T1000 (cell line): ENCODE measurements around the gene HS1BP3.

Experiments used
- DNase-seq: peaks from one replicate; lab custom pipeline; 2025; ENCODE audit warnings: mixed read lengths; lab: John Stamatoyannopoulos, UW

Gene HS1BP3

GRCh38 chr2:20674974-20675679 lies 24.2 kb upstream of the HS1BP3 start:
- peak; percentile 45 for DNase-seq

DNA sequence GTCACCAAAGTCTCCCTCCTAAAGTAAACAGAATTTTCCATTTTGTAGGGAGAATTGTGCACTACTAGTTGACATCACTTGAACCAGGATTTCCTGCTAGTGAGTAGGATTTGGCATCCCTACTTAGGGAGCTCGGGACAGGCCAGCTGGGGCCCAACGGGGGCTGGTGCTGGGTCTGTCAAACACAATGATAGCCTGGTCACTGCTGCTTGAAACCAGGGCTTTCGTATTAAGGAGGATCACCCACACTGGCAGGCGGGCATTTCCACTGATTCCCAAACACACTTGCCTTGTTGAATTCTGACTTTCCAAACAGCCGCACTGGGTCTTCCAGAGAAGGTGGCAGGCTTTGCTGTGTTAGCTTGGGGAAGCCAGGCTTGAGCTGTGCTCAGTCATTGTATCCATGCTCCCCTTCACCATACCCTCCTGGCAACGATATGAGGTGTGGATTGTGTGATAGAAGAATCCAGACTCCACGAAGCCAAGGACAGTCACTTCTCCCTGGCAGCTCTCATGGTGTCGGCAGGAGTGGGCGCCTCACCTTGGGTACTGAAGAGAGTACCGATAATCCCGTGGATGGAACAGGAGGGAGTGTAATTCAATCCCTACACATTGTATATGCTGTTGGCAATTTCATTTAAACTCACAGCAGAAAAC lies 23.5 kb upstream of the HS1BP3 start:
- DNase-seq, result no peak

DNA sequence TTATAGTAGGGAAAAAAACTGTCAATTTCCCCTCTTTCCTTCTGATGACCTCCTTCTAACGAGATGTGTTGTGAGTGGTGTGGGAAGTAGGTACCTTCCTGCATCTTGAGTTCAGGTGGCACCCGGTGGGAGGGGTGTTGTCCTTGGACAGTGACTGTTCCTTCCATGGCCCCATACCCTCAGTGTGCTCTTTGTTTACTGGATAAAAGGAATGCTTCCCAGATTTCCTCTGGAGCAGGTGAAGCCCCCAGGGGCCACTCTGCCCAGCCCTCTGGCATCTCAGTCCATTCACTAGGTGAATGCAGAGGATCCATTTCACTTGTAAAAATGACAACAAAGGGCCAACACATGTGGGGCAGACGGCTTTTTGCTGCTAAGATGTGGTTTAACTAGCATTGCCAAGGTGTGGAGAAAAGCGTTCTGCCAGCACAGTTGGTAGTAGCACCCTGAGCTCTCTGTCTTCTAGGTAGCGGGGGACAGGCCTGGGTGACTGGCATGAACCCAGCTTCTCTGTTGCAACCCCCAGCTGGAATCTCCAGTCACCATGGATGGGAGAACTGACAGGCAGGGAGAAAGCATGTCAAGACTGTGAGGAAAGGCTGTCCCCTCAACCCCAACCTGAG lies 22.9 kb upstream of the HS1BP3 start:
- DNase-seq, result no peak

DNA sequence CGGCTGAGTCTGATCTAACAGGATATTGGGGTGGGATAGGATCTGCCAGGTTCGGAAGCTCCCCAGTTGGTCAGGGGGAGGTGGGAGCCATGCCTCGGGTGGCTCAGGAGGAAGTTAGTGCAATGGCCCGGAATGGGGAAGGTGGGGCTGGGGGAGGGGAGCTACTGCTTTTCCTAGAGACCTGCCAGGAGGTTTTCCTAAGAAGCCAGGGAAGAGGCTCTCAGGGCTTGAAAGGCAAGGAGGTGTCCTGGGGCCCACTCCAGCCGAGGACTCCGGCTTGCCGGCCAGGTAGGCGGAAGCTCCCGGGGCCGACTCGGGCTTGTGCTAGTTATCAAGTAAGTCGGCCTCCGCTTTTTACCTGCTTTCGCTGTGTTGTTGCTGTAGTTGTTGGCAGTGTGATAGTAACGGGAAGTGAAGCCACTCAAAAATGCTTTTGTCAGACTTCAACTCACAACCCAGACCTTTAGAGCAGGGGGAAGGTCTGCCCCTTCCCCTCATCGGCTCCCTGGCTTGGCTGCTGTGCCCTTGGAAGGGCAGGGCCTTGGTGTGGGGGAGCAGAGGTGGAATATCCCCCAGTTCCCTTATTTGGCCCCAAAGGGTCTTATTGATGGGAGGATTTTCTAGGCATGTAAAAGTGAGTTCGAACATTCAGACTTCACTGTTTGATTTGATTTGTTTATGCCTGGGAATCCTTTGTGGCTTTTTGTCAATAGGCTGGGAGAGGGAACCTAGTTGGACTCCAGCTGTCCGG lies 21.5 kb upstream of the HS1BP3 start:
- DNase-seq, result no peak

- DNase-seq, result no peak
These were observed 20.8 kb upstream of the HS1BP3 start for GRCh38 chr2:20671736-20672080.

DNA sequence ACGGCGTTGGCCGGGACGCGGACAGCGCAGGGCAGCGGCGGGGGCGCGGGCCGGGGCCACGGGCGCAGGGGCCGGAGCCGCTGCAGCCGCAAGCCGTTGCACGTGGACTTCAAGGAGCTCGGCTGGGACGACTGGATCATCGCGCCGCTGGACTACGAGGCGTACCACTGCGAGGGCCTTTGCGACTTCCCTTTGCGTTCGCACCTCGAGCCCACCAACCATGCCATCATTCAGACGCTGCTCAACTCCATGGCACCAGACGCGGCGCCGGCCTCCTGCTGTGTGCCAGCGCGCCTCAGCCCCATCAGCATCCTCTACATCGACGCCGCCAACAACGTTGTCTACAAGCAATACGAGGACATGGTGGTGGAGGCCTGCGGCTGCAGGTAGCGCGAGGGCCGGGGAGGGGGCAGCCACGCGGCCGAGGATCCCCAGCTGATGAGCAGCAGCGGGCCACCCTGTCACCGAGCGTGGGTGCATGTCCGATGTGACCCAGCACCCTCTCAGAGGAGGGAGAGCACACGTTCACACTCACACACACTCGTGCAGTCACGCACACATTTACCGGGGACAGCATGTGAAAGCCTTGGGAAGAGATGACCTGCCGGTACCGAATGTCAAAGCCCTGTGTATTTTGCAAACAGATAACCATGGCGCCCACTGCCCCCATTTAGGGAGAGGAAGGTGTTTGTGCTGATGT lies 20.3 kb upstream of the HS1BP3 start:
- no peak for DNase-seq

DNA sequence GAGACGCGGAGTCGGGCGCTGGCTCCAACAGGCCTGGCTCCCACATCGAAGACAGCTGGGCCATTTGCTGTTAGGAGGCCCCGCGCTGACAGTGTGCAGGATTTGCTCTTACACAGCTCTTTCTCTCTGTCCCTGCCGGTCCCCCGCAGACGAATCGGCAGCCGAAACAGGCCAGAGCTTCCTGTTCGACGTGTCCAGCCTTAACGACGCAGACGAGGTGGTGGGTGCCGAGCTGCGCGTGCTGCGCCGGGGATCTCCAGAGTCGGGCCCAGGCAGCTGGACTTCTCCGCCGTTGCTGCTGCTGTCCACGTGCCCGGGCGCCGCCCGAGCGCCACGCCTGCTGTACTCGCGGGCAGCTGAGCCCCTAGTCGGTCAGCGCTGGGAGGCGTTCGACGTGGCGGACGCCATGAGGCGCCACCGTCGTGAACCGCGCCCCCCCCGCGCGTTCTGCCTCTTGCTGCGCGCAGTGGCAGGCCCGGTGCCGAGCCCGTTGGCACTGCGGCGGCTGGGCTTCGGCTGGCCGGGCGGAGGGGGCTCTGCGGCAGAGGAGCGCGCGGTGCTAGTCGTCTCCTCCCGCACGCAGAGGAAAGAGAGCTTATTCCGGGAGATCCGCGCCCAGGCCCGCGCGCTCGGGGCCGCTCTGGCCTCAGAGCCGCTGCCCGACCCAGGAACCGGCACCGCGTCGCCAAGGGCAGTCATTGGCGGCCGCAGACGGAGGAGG lies 19.6 kb upstream of the HS1BP3 start:
- DNase-seq, result no peak

- DNase-seq, result no peak
These were observed 18.8 kb upstream of the HS1BP3 start for GRCh38 chr2:20669562-20670314.

GRCh38 chr2:20668871-20669475 lies 18.1 kb upstream of the HS1BP3 start:
- DNase-seq, result no peak

GRCh38 chr2:20668451-20668850 lies 17.6 kb upstream of the HS1BP3 start:
- no peak for DNase-seq

DNA sequence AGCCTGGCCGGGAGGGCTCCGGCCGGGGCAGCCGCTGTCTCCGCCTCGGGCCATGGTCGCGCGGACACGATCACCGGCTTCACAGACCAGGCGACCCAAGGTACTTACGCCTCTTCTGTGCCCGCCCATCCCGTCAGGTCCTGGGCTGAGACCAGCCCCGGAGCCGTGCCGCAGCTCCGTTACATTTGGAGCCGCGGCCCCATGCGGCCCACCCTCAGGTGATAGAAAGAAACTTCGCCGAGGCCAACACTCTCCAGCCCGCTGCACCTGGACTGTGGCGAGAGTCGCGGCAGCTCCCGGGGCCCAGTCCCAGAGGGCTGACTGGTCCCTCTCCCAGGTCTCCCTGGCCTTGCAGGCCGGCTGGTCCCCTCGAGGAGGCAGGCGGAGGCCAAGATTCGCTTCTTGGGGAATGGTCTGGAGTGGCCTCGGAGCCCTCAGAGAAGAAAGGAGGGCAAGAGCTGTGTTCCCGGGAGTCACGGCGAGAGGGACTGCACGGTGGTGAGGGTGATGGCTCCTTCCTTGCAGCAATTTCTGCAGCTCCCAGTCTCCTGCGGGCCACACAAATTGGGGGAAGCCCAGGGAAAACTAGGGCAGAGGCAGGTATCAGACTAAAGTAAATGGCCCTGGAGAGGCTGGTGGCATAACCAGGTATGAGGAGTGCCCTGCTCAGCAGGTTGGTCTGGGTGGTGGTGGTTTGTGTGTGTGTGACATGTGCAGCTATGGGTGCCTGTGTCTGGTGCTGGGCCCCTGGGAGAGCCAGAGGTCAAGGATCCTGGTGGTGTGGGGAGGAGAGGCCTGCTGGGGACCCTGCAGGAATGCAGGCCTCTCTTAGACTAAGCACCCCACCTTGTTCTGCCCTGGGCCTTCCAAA lies 16.9 kb upstream of the HS1BP3 start:
- no peak for DNase-seq

- no peak for DNase-seq
These were observed 16.2 kb upstream of the HS1BP3 start for GRCh38 chr2:20667151-20667530.

- DNase-seq, result no peak
These were observed 15.6 kb upstream of the HS1BP3 start, which contains the start of gene GDF7 for GRCh38 chr2:20666304-20667150. GDF7 (plus strand) TSS chr2:20667144; CDS start chr2:20667240, 96 bp downstream.

DNA sequence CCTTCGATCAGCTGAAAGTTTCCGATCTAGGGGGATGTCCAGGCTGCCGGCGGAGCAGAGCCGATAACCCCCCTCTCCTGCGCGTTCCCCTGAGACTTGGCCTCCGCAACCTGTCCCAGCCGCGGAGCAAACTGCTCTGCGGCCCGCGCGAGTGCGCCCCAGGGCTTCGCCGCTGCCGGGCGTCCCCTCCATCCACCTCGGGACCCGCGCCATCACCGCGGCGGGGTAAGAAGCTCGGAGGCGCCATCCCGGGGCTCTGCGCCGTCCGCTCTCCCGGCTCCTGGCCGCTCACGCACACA lies 15.1 kb upstream of the HS1BP3 start:
- DNase-seq, result no peak

- no peak for DNase-seq
These were observed 14.5 kb upstream of the HS1BP3 start for GRCh38 chr2:20665243-20666004.

DNA sequence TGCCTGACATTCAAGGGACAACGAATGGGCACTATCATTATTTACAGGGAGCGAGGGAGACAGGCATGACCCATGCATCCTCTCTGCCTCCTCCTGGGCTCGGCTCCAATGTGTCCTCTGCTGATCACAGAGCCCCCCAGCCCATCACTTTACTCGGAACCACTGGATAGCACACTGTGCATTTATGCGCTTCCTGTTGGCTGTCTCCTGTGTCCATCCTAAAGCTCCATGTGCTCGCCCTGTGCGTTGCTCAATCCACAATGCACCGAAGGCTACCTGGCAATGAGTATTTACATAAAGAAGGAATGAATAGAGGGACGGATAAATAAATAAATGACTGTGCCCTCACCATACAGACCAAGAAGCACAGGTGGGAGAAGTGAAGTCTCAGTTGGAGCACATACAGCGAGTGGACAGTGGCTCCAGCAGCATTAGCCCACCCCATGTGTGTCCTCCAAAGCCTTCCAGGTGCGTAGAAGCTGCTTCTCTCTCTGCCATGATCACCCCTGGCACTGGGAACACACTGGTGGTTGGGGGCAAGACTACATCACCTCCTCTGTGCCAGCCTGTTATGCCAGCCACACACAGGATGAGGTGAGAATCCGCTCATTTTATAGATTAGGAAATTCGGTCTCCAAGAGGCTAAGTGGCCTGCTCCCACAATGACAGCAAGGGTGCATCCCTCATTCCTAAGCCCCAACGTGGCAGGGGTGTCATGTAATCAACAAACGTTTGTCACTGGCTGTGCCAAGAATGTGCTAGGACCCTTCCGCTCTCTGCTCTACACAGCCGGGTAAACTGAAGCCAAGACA lies 13.7 kb upstream of the HS1BP3 start:
- no peak for DNase-seq

DNA sequence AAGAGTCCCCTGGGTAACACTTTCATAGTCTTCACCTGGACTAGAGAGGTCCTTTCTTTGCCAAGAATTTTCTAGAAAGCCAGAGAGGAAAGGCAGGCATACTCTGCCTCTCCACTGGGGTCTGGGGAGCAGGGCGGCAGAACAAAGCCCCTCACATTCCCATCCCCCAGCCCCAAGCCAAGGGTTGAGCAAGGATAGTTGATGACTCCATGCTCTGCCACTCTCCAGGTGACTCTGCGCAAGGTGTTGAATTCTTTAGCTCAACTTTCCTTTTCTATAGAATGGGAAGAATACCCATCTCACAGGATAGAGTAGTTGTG lies 13.1 kb upstream of the HS1BP3 start:
- no peak for DNase-seq
